Measurements from ENCODE around the gene EXPH5. TPM values are rescaled to one million over a fixed set of nuclear protein-coding genes. Genes with fewer than 3 reads are reported as not detected.

Gene EXPH5
- polyA plus RNA-seq, 2 donors = 3.4 to 7.4 TPM

DNA sequence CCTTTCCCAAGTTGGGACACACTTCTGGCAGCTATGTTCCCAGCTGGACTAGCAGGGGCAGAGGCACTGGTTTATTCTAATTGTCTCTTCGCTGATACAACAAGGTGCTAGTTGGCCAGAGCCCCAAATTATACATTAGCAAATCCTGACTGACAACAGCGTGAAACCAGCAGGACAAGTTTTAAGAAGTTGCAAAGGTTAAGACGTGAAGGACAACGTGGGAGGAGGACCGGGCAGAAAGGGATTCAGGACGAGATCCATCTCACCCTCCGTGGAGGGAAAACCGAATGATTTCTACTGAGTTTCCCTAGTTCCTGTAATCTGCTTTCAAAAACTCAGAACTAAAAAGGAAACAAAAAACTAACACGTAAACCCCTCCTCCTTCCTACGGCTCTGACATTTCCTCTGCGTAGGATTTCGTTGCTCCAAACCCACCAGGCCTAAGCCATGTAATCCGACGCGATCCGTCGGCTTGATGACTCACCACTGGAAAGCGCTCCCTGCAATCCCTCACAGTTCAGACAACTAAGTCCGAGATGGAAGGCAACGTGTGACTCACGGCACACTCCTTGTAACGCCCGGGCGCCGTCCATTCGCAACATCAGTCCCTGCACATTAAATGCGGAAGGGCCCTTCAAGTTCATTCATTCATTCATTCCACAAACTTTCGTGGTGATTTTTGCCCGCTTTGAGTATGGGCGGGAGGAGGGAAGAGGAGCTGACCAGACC lies 96.1 kb downstream of the EXPH5 start:
- WGBS, 2 donors = 1% methylated on average over 30 of the region's 30 CpGs
- peak overlapping the region; percentile 61 to 67 for H3K4me3 ChIP-seq (ENCODE audit: low read depth in 1 of 2, low read length in 2 of 2)
- no peaks in the 10 kb centered on the region for H3K9me3 ChIP-seq (ENCODE audit: control insufficient read depth in 2 of 2, insufficient read depth in 1 of 2, low read depth in 1 of 2, low read length in 1 of 2)
- H3K27me3 ChIP-seq (ENCODE audit: control insufficient read depth in 1 of 2, insufficient read depth in 2 of 2, low read length in 2 of 2) = no peaks in the 10 kb centered on the region
- peak overlapping the region; percentile 99 to 100 for H3K27ac ChIP-seq (ENCODE audit: low read depth in 2 of 2, low read length in 1 of 2)
- no peaks in the 10 kb centered on the region for H3K36me3 ChIP-seq (ENCODE audit: control insufficient read depth in 2 of 2, insufficient read depth in 2 of 2, low read length in 1 of 2)
- peaks cover 0 to 10% of the 10 kb centered on the region in 2 donors for H3K4me1 ChIP-seq (ENCODE audit: control insufficient read depth in 2 of 2, insufficient read depth in 2 of 2, low read length in 1 of 2)

DNA sequence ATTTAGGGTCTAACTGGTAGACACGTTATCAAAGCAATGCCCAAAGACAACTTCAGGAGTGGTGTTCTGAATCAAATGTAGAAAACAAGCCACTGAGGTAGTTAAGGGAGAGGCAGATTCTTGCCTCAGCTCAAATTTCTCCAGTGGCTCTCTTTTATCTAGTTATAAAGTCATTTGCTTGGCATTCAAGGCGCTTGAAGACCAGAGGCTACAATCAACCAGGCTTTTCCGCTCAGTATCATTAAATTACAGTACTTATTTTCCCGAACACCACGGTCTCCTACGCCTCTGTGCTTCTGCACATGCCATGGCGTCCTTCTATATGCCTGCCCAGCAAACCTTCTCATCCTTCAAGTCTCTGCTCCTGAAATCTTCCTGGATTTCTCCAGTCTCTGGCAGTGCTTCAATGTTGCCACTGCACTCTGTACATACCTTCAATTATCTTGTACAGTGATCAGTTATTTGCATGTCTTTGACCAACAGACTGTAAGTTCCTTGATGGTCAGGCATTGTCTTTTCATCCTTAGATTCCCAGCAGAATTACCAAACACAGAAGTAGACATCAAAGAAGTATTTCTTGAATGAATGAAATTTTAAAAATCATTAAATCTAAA lies 96.8 kb downstream of the EXPH5 start:
- Histone ChIP-seq H3K27me3 (ENCODE audit: control insufficient read depth in 1 of 2, insufficient read depth in 2 of 2, low read length in 2 of 2) (no peaks in the 10 kb centered on the region), H3K9me3 (ENCODE audit: control insufficient read depth in 2 of 2, insufficient read depth in 1 of 2, low read depth in 1 of 2, low read length in 1 of 2) (no peaks in the 10 kb centered on the region), H3K4me3 (ENCODE audit: low read depth in 1 of 2, low read length in 2 of 2) (peak overlapping the region in 1 of 2 donors; percentile 61), H3K27ac (ENCODE audit: low read depth in 2 of 2, low read length in 1 of 2) (peak overlapping the region; percentile 99 to 100), H3K36me3 (ENCODE audit: control insufficient read depth in 2 of 2, insufficient read depth in 2 of 2, low read length in 1 of 2) (no peaks in the 10 kb centered on the region), H3K4me1 (ENCODE audit: control insufficient read depth in 2 of 2, insufficient read depth in 2 of 2, low read length in 1 of 2) (peaks cover 0 to 10% of the 10 kb centered on the region in 2 donors)
- WGBS, 2 donors = 65 to 84% methylated on average over 7 of the region's 7 CpGs

DNA sequence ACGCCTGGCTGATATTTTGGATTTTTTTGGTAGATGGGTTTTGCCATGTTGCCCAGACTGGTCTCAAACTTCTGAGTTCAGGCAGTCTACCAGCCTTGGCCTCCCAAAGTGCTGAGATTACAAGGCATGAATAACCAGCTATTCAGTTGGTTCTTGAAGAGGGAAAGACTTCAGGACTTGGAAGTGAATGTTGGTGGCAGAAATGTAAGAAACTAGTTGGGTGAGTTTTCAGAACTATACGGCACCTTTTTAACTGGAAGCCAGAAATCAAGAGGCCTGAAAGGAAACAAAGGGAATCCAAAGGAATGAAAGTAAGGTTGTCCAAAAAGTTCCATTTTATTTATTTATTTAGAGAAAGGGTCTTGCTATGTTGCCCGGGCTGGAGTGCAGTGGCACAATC lies 98.2 kb downstream of the EXPH5 start:
- Histone ChIP-seq H3K27ac (ENCODE audit: low read depth in 2 of 2, low read length in 1 of 2) (peak overlapping the region; percentile 15 to 57), H3K4me3 (ENCODE audit: low read depth in 1 of 2, low read length in 2 of 2) (no peak overlapping the region), H3K9me3 (ENCODE audit: control insufficient read depth in 2 of 2, insufficient read depth in 1 of 2, low read depth in 1 of 2, low read length in 1 of 2) (no peaks in the 10 kb centered on the region)

DNA sequence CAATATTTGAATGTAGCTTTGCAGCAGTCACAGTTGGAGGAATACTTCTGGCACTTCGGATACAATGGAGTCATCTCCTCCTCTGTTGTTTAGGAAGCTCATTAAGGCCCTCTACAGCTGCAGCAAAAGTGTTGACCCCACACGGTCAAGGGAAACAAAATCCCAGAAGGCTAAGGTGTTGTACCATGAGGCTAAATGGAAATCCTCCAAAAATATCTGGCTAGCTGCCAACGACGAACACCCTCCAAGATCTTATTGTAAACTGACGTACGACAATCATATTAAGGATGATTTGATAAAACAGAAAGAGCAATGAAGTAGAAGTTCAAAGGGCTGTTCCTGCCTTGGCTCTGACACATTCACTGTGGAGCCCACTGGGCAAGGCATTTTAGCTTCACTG lies 99.4 kb downstream of the EXPH5 start:
- H3K36me3 ChIP-seq (ENCODE audit: control insufficient read depth in 2 of 2, insufficient read depth in 2 of 2, low read length in 1 of 2) = no peaks in the 10 kb centered on the region
- H3K9me3 ChIP-seq (ENCODE audit: control insufficient read depth in 2 of 2, insufficient read depth in 1 of 2, low read depth in 1 of 2, low read length in 1 of 2) = no peaks in the 10 kb centered on the region
- H3K27me3 ChIP-seq (ENCODE audit: control insufficient read depth in 1 of 2, insufficient read depth in 2 of 2, low read length in 2 of 2) = no peaks in the 10 kb centered on the region
- H3K27ac ChIP-seq (ENCODE audit: low read depth in 2 of 2, low read length in 1 of 2) = no peak overlapping the region
- no peak overlapping the region for H3K4me3 ChIP-seq (ENCODE audit: low read depth in 1 of 2, low read length in 2 of 2)
- peaks cover 0 to 5% of the 10 kb centered on the region in 2 donors for H3K4me1 ChIP-seq (ENCODE audit: control insufficient read depth in 2 of 2, insufficient read depth in 2 of 2, low read length in 1 of 2)
- WGBS, 2 donors = 37 to 49% methylated on average over 6 of the region's 6 CpGs

More for the DNA sequence above, 98.2 kb downstream of the EXPH5 start:
- H3K36me3 ChIP-seq (ENCODE audit: control insufficient read depth in 2 of 2, insufficient read depth in 2 of 2, low read length in 1 of 2) = no peaks in the 10 kb centered on the region
- H3K4me1 ChIP-seq (ENCODE audit: control insufficient read depth in 2 of 2, insufficient read depth in 2 of 2, low read length in 1 of 2) = peaks cover 0 to 8% of the 10 kb centered on the region in 2 donors
- H3K27me3 ChIP-seq (ENCODE audit: control insufficient read depth in 1 of 2, insufficient read depth in 2 of 2, low read length in 2 of 2) = no peaks in the 10 kb centered on the region
- WGBS, 2 donors = 68 to 75% methylated on average over 3 of the region's 3 CpGs

DNA sequence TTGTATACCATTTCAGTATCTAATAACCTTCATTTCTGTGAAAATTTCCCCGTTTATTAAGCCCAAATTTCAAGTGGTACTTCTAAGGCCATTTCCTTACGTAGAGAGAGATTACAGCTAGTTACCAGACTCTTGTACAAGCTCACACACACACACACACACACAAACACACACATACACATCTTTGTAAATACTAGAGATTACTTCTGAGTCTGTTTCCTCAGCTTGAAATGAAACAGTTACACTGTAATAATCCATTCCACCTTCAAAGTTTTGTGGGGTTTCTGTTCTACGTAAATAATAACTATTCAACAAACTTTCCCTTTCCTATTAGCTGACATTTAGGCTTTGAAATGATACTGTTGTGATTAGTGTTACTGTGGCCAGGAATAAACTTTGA lies 101.6 kb downstream of the EXPH5 start:
- Histone ChIP-seq H3K4me3 (ENCODE audit: low read depth in 1 of 2, low read length in 2 of 2) (no peak overlapping the region), H3K4me1 (ENCODE audit: control insufficient read depth in 2 of 2, insufficient read depth in 2 of 2, low read length in 1 of 2) (peaks cover 0 to 4% of the 10 kb centered on the region in 2 donors), H3K27ac (ENCODE audit: low read depth in 2 of 2, low read length in 1 of 2) (no peak overlapping the region), H3K36me3 (ENCODE audit: control insufficient read depth in 2 of 2, insufficient read depth in 2 of 2, low read length in 1 of 2) (peaks cover 0 to 3% of the 10 kb centered on the region in 2 donors), H3K27me3 (ENCODE audit: control insufficient read depth in 1 of 2, insufficient read depth in 2 of 2, low read length in 2 of 2) (no peaks in the 10 kb centered on the region), H3K9me3 (ENCODE audit: control insufficient read depth in 2 of 2, insufficient read depth in 1 of 2, low read depth in 1 of 2, low read length in 1 of 2) (no peaks in the 10 kb centered on the region)
- 91 to 92% methylated on average over 3 of the region's 3 CpGs for WGBS, 2 donors

DNA sequence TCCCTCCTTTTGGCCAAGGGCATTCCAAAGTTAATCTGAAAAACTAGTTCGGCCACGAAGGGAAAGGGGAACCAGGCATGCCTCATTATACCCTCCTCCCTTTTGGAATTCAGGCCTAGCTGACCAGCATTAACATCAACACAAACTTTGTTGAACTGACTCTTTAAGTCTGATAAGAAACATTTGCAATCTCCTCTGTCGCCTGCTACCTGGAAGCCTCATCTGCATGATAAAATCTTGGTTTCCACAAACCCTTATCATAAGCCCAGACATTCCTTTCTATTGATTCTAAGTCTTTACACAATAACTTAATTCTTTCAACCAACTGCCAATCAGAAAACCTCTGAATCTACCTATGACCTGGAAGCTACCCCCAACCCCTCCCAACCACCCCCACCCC lies 106.7 kb downstream of the EXPH5 start:
- H3K36me3 ChIP-seq (ENCODE audit: control insufficient read depth in 2 of 2, insufficient read depth in 2 of 2, low read length in 1 of 2) = peaks cover 2 to 5% of the 10 kb centered on the region in 2 donors
- H3K27ac ChIP-seq (ENCODE audit: low read depth in 2 of 2, low read length in 1 of 2) = no peak overlapping the region
- WGBS, 2 donors = 86 to 89% methylated on average over 3 of the region's 3 CpGs
- H3K9me3 ChIP-seq (ENCODE audit: control insufficient read depth in 2 of 2, insufficient read depth in 1 of 2, low read depth in 1 of 2, low read length in 1 of 2) = no peaks in the 10 kb centered on the region
- H3K27me3 ChIP-seq (ENCODE audit: control insufficient read depth in 1 of 2, insufficient read depth in 2 of 2, low read length in 2 of 2) = no peaks in the 10 kb centered on the region
- H3K4me1 ChIP-seq (ENCODE audit: control insufficient read depth in 2 of 2, insufficient read depth in 2 of 2, low read length in 1 of 2) = no peaks in the 10 kb centered on the region
- H3K4me3 ChIP-seq (ENCODE audit: low read depth in 1 of 2, low read length in 2 of 2) = no peak overlapping the region

DNA sequence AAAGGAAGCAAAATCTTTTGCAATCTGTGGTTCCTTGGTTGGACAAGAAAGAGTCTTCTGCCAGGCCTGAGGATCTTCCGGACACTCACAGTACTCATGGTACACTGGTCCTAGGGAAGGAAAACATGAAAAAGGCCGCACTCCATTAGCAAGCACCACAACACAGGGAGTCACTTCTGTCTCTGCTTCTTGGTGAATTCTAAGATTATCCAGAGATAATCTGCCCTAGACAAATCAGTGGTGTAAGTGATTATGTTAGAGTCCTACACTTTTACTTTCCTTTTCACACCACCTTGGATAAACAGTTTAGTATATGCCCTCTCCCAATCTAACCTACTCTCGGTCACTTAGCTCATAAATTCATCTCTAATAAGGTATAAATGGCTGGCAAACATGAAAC lies 107.2 kb downstream of the EXPH5 start:
- Histone ChIP-seq H3K4me3 (ENCODE audit: low read depth in 1 of 2, low read length in 2 of 2) (no peak overlapping the region), H3K36me3 (ENCODE audit: control insufficient read depth in 2 of 2, insufficient read depth in 2 of 2, low read length in 1 of 2) (peaks cover 2 to 5% of the 10 kb centered on the region in 2 donors), H3K4me1 (ENCODE audit: control insufficient read depth in 2 of 2, insufficient read depth in 2 of 2, low read length in 1 of 2) (no peaks in the 10 kb centered on the region), H3K9me3 (ENCODE audit: control insufficient read depth in 2 of 2, insufficient read depth in 1 of 2, low read depth in 1 of 2, low read length in 1 of 2) (no peaks in the 10 kb centered on the region), H3K27ac (ENCODE audit: low read depth in 2 of 2, low read length in 1 of 2) (no peak overlapping the region), H3K27me3 (ENCODE audit: control insufficient read depth in 1 of 2, insufficient read depth in 2 of 2, low read length in 2 of 2) (no peaks in the 10 kb centered on the region)
- WGBS, 2 donors = 97 to 99% methylated on average over 3 of the region's 3 CpGs

DNA sequence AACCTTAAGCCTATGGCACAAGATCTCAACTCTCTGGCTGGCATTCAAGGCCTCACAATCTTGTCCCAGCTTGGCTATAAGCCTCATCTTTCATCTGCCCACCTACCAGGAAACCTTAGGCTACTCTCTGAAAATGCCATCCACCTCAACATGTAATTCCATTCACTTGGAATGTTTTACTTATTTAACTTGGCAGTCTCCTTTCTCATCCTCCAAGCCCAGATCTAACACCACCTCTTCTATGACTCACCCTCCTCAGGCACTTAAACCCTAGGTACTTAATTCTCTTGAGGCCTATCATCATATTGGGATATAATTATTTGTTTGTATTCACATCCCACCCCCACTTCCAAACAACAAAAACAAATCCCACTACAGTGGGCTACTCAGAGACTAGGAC lies 110.4 kb downstream of the EXPH5 start:
- peaks cover 3 to 6% of the 10 kb centered on the region in 2 donors for H3K36me3 ChIP-seq (ENCODE audit: control insufficient read depth in 2 of 2, insufficient read depth in 2 of 2, low read length in 1 of 2)
- H3K27me3 ChIP-seq (ENCODE audit: control insufficient read depth in 1 of 2, insufficient read depth in 2 of 2, low read length in 2 of 2) = no peaks in the 10 kb centered on the region
- no peaks in the 10 kb centered on the region for H3K9me3 ChIP-seq (ENCODE audit: control insufficient read depth in 2 of 2, insufficient read depth in 1 of 2, low read depth in 1 of 2, low read length in 1 of 2)

DNA sequence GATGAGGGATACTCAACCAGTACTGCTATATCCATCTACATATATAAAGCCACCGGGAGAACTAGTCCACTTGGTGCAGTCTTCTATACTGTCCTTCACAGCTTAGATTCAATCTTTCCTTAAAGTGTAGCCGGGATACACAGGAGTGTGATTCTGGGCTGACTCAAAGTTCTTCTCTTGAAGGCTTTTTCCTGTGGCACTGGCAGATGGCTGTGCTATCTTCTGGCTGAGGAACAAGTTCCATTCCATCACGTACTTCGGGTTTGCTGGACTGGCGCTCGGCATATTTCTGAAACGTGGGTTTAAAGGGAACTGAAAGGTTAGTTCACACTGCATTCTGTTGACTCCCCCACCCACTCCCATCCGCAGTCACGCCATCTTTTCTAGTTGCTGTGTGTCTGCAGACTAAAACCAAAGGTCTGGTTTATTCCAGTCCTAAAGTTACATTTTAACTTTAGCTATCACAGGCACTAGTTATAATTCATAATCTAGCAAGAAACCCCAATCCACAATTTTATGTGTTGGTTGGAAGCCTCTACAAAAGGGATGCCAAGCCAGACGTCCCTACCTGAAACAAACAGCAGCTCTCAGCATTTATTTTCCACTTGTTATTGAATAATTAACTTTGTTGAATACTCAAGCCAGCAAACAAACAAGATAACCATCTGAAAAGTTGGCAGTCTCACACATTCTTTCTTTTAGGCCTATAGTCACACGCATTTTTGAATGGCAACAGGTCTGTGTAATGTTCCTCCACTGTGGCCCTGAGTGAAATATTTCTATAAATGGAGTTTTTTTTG lies 118.7 kb downstream of the EXPH5 start:
- WGBS, 2 donors = 79 to 87% methylated on average over 11 of the region's 11 CpGs
- no peak overlapping the region for H3K27ac ChIP-seq (ENCODE audit: low read depth in 2 of 2, low read length in 1 of 2)
- no peak overlapping the region for H3K4me3 ChIP-seq (ENCODE audit: low read depth in 1 of 2, low read length in 2 of 2)
- H3K4me1 ChIP-seq (ENCODE audit: control insufficient read depth in 2 of 2, insufficient read depth in 2 of 2, low read length in 1 of 2) = no peaks in the 10 kb centered on the region
- H3K9me3 ChIP-seq (ENCODE audit: control insufficient read depth in 2 of 2, insufficient read depth in 1 of 2, low read depth in 1 of 2, low read length in 1 of 2) = no peaks in the 10 kb centered on the region
- no peaks in the 10 kb centered on the region for H3K27me3 ChIP-seq (ENCODE audit: control insufficient read depth in 1 of 2, insufficient read depth in 2 of 2, low read length in 2 of 2)
- H3K36me3 ChIP-seq (ENCODE audit: control insufficient read depth in 2 of 2, insufficient read depth in 2 of 2, low read length in 1 of 2) = peaks cover 4 to 9% of the 10 kb centered on the region in 2 donors

More for the DNA sequence above, 110.4 kb downstream of the EXPH5 start:
- H3K4me1 ChIP-seq (ENCODE audit: control insufficient read depth in 2 of 2, insufficient read depth in 2 of 2, low read length in 1 of 2) = no peaks in the 10 kb centered on the region
- H3K4me3 ChIP-seq (ENCODE audit: low read depth in 1 of 2, low read length in 2 of 2) = no peak overlapping the region
- H3K27ac ChIP-seq (ENCODE audit: low read depth in 2 of 2, low read length in 1 of 2) = no peak overlapping the region

Measured in esophagus (tissue), 2 donors.